Measurements from ENCODE around the gene KHK.

DNA sequence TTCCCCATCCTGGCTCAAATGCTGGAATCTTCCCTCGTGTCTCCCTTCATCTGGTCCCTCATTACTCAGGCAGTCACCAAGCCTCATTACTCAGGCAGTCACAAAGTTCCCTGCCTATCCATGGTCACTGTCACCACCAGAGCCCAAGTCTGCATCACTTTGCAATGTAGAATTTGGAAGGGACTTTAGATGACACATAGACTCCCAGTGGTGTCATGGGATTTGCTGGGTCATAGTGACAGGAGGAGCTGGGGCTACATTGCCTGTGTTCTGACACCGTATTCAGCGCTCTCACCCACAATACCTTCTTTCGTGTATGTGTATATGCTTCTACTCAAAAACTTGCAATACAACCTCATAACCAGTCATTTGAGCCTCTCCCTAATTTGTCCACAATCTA, 10.2 kb upstream of the KHK start:
- TF ChIP-seq EZH2 (IDR thresholded peaks at IDR 0.05): no peak
- TF ChIP-seq POLR2AphosphoS5 (IDR thresholded peaks at IDR 0.05; ENCODE audit: borderline replicate concordance, low read depth, low read length): no peak
